ENCODE measurements around the gene HMGN3. TPM values are rescaled to one million over a fixed set of nuclear protein-coding genes. Genes with fewer than 3 reads are reported as not detected.

The HMGN3 gene
- total RNA-seq, 2 experiments from 2014 or later = 97.5 to 105 TPM

Other genes starting within 250 kb of the HMGN3 start
- gene PHIP, start 156.4 kb downstream of the HMGN3 start, total RNA-seq (2014; rRNA removed; shearing (Covaris generic)) = 32.1 and 35.4 TPM in 2 replicates
- 46.6 and 48.4 TPM in 2 replicates for gene PHIP, start 156.4 kb downstream of the HMGN3 start, total RNA-seq (2022)

Data from OCI-LY7 (cell line).